SK-N-SH treated with all-trans-retinoic acid at 6 μM for 48 hours (cell line): ENCODE results near the gene TFPI2.

ENCODE experiments used
- ATAC-seq: fragments of 200-7000 bp; cut with Tn5 transposase; 3 replicates; pipeline ENCODE4 v1.9.1; 2020; ENCODE audit warnings: mild to moderate bottlenecking, moderate library complexity
- ARNTL ChIP-seq: fragments of 450-650 bp; formaldehyde crosslinking; IDR thresholded peaks from 2 replicates; pipeline ENCODE4 v1.5.0; 2020; ENCODE audit warnings: low read depth, mild to moderate bottlenecking, moderate library complexity, borderline replicate concordance
- BACH2 ChIP-seq: fragments of 250-450 bp; sonication (Bioruptor Pico); IDR thresholded peaks from 2 replicates; pipeline ENCODE4 v1.9.0; 2021; ENCODE audit warnings: mild to moderate bottlenecking, borderline replicate concordance
- CREB5 ChIP-seq: fragments of 250-450 bp; sonication (Bioruptor Pico); IDR thresholded peaks from 2 replicates; pipeline ENCODE4 v1.5.1; 2020; ENCODE audit warnings: low read depth, mild to moderate bottlenecking, moderate library complexity
- CSDC2 ChIP-seq: fragments of 250-450 bp; sonication (Bioruptor Pico); IDR thresholded peaks from 2 replicates; pipeline ENCODE4 v1.5.0; 2020; ENCODE audit warnings: mild to moderate bottlenecking, moderate library complexity
- CSRNP3 ChIP-seq: fragments of 250-450 bp; sonication (Bioruptor Pico); IDR thresholded peaks from 2 replicates; pipeline ENCODE4 v1.5.1; 2021; ENCODE audit warnings: mild to moderate bottlenecking, moderate library complexity
- ESRRG ChIP-seq: fragments of 250-450 bp; sonication (Bioruptor Pico); IDR thresholded peaks from 2 replicates; pipeline ENCODE4 v1.6.1; 2021; ENCODE audit warnings: mild to moderate bottlenecking
- GLIS3 ChIP-seq: fragments of 250-450 bp; sonication (Bioruptor Pico); IDR thresholded peaks from 2 replicates; pipeline ENCODE4 v1.5.0; 2020; ENCODE audit warnings: mild to moderate bottlenecking, moderate library complexity
- ISL1 ChIP-seq: fragments of 250-450 bp; sonication (Bioruptor Pico); IDR thresholded peaks from 2 replicates; pipeline ENCODE4 v2.1.2; 2022; ENCODE audit warnings: mild to moderate bottlenecking, moderate library complexity
- OSR1 ChIP-seq: fragments of 250-450 bp; sonication (Bioruptor Pico); IDR thresholded peaks from 2 replicates; pipeline ENCODE4 v1.8.0; 2022; ENCODE audit warnings: moderate library complexity, mild to moderate bottlenecking, inconsistent platforms
- PATZ1 ChIP-seq: fragments of 250-450 bp; sonication (Bioruptor Pico); IDR thresholded peaks from 2 replicates; pipeline ENCODE4 v1.8.0; 2020; ENCODE audit warnings: mild to moderate bottlenecking, moderate library complexity, borderline replicate concordance
- POU6F1 ChIP-seq: fragments of 250-450 bp; sonication (Bioruptor Pico); IDR thresholded peaks from 2 replicates; pipeline ENCODE4 v1.8.0; 2021; ENCODE audit warnings: low read depth, mild to moderate bottlenecking, moderate library complexity, borderline replicate concordance
- PPARA ChIP-seq: fragments of 250-450 bp; sonication (Bioruptor Pico); IDR thresholded peaks from 2 replicates; pipeline ENCODE4 v1.5.0; 2020; ENCODE audit warnings: mild to moderate bottlenecking, borderline replicate concordance
- RARB ChIP-seq: fragments of 250-450 bp; sonication (Bioruptor Pico); IDR thresholded peaks from 2 replicates; pipeline ENCODE4 v1.8.0; 2021; ENCODE audit warnings: mild to moderate bottlenecking, moderate library complexity
- SNAI2 ChIP-seq: fragments of 250-450 bp; sonication (Bioruptor Pico); IDR thresholded peaks from 2 replicates; pipeline ENCODE4 v1.5.0; 2020; ENCODE audit warnings: mild to moderate bottlenecking, moderate library complexity
- TCF4 ChIP-seq: fragments of 250-450 bp; sonication (Bioruptor Pico); IDR thresholded peaks from 2 replicates; pipeline ENCODE4 v1.8.0; 2021; ENCODE audit warnings: mild to moderate bottlenecking, moderate library complexity, borderline replicate concordance
- TOX ChIP-seq: fragments of 250-450 bp; sonication (Bioruptor Pico); IDR thresholded peaks from 2 replicates; pipeline ENCODE4 v1.8.0; 2021; ENCODE audit warnings: mild to moderate bottlenecking, moderate library complexity, borderline replicate concordance
- TSHZ2 ChIP-seq: fragments of 250-450 bp; sonication (Bioruptor Pico); IDR thresholded peaks from 2 replicates; pipeline ENCODE4 v1.5.0; 2020; ENCODE audit warnings: mild to moderate bottlenecking, moderate library complexity
- ZC3H10 ChIP-seq: fragments of 250-450 bp; sonication (Bioruptor Pico); IDR thresholded peaks from 2 replicates; pipeline ENCODE4 v1.5.1; 2021; ENCODE audit warnings: mild to moderate bottlenecking, moderate library complexity
- ZFP3 ChIP-seq: fragments of 250-450 bp; sonication (Bioruptor Pico); IDR thresholded peaks from 2 replicates; pipeline ENCODE4 v1.5.0; 2020; ENCODE audit warnings: mild to moderate bottlenecking, moderate library complexity
- ZFP30 ChIP-seq: fragments of 450-650 bp; formaldehyde crosslinking; IDR thresholded peaks from 2 replicates; pipeline ENCODE4 v1.5.0; 2022; ENCODE audit warnings: mild to moderate bottlenecking, moderate library complexity
- ZNF565 ChIP-seq: fragments of 450-650 bp; formaldehyde crosslinking; conservative IDR thresholded peaks from 2 replicates; pipeline ENCODE4 v1.5.0; 2020; ENCODE audit warnings: low read depth, mild to moderate bottlenecking, moderate library complexity
- ZNF70 ChIP-seq: fragments of 450-650 bp; formaldehyde crosslinking; IDR thresholded peaks from 2 replicates; pipeline ENCODE4 v1.5.0; 2020; ENCODE audit warnings: mild to moderate bottlenecking, moderate library complexity
- ZNF8 ChIP-seq: fragments of 450-650 bp; formaldehyde crosslinking; IDR thresholded peaks from 2 replicates; pipeline ENCODE4 v1.5.0; 2020; ENCODE audit warnings: mild to moderate bottlenecking, moderate library complexity

Gene TFPI2

GRCh38 chr7:93889261-93889660 is 1.3 kb downstream of the TFPI2 start (continued):
- TF ChIP-seq PATZ1 (CRISPR knock-in tag) (no peak), CSRNP3 (no peak), ZNF70 (CRISPR knock-in tag) (no peak), ZNF565 (no peak), BACH2 (CRISPR knock-in tag) (no peak), TCF4 (CRISPR knock-in tag) (no peak), OSR1 (CRISPR knock-in tag) (no peak), ARNTL (CRISPR knock-in tag) (no peak)

- no peak for ATAC-seq
- TF ChIP-seq ZFP3 (CRISPR knock-in tag) = no peak
- TF ChIP-seq ZC3H10 (CRISPR knock-in tag) = no peak
- TF ChIP-seq ZNF70 (CRISPR knock-in tag) = no peak
- no peak for TF ChIP-seq ARNTL (CRISPR knock-in tag)
- no peak for TF ChIP-seq CREB5 (CRISPR knock-in tag)
- TF ChIP-seq POU6F1 (CRISPR knock-in tag) = no peak
- no peak for TF ChIP-seq ZNF565
- no peak for TF ChIP-seq TCF4 (CRISPR knock-in tag)
- no peak for TF ChIP-seq OSR1 (CRISPR knock-in tag)
- TF ChIP-seq ISL1 (CRISPR knock-in tag) = no peak
- TF ChIP-seq BACH2 (CRISPR knock-in tag) = no peak
- TF ChIP-seq ZNF8 (CRISPR knock-in tag) = no peak
- no peak for TF ChIP-seq SNAI2
- TF ChIP-seq PPARA (CRISPR knock-in tag) = no peak
- no peak for TF ChIP-seq ESRRG
- TF ChIP-seq RARB (CRISPR knock-in tag) = no peak
These were observed 6.0 kb downstream of the TFPI2 start for GRCh38 chr7:93884541-93884940.

- no peak for ATAC-seq
- no peak for TF ChIP-seq ZNF8 (CRISPR knock-in tag)
- TF ChIP-seq TSHZ2 (CRISPR knock-in tag) = no peak
- TF ChIP-seq RARB (CRISPR knock-in tag) = no peak
- no peak for TF ChIP-seq PPARA (CRISPR knock-in tag)
- TF ChIP-seq PATZ1 (CRISPR knock-in tag) = no peak
- TF ChIP-seq ARNTL (CRISPR knock-in tag) = no peak
- no peak for TF ChIP-seq BACH2 (CRISPR knock-in tag)
- no peak for TF ChIP-seq POU6F1 (CRISPR knock-in tag)
- no peak for TF ChIP-seq ESRRG
- TF ChIP-seq ZNF565 = no peak
- no peak for TF ChIP-seq ZC3H10 (CRISPR knock-in tag)
- TF ChIP-seq CSDC2 (CRISPR knock-in tag) = no peak
- no peak for TF ChIP-seq TOX (CRISPR knock-in tag)
- no peak for TF ChIP-seq ZFP30 (CRISPR knock-in tag)
- no peak for TF ChIP-seq TCF4 (CRISPR knock-in tag)
- no peak for TF ChIP-seq SNAI2
- TF ChIP-seq OSR1 (CRISPR knock-in tag) = no peak
- no peak for TF ChIP-seq ISL1 (CRISPR knock-in tag)
- TF ChIP-seq GLIS3 = no peak
- TF ChIP-seq, all 23 proteins: peak for 0
These were observed 6.6 kb downstream of the TFPI2 start for GRCh38 chr7:93883917-93884345.
